GM15510 (cell line): ENCODE data around the gene TM9SF3.

Source experiments
- POLR2A ChIP-seq: IDR thresholded peaks from 3 replicates; pipeline ENCODE4 v1.6.1; 2011; ENCODE audit warnings: borderline replicate concordance; ENCODE audit not compliant: insufficient read length; ENCODE audit errors: extremely low read depth

The TM9SF3 gene

GRCh38 chr10:96493254-96493653 lies 93.6 kb downstream of the TM9SF3 start:
- TF ChIP-seq POLR2A: no peak

GRCh38 chr10:96491303-96491702 lies 95.5 kb downstream of the TM9SF3 start:
- TF ChIP-seq POLR2A: no peak

- no peak for TF ChIP-seq POLR2A
Measured at GRCh38 chr10:96488161-96488935, 98.5 kb downstream of the TM9SF3 start.

GRCh38 chr10:96482815-96483588 lies 103.8 kb downstream of the TM9SF3 start:
- TF ChIP-seq POLR2A: no peak

GRCh38 chr10:96478355-96478754 lies 108.5 kb downstream of the TM9SF3 start:
- TF ChIP-seq POLR2A: no peak

GRCh38 chr10:96473866-96474265 lies 112.9 kb downstream of the TM9SF3 start:
- no peak for TF ChIP-seq POLR2A

GRCh38 chr10:96470116-96470743 lies 116.6 kb downstream of the TM9SF3 start:
- TF ChIP-seq POLR2A: no peak

- TF ChIP-seq POLR2A: no peak
Measured at GRCh38 chr10:96468845-96469244, 118.0 kb downstream of the TM9SF3 start.
